ENCODE data around the gene ADAM8.

- no peak for TF ChIP-seq EZH2 (IDR thresholded peaks at IDR 0.05; ENCODE audit: low read length)
- TF ChIP-seq, protein P1, sequence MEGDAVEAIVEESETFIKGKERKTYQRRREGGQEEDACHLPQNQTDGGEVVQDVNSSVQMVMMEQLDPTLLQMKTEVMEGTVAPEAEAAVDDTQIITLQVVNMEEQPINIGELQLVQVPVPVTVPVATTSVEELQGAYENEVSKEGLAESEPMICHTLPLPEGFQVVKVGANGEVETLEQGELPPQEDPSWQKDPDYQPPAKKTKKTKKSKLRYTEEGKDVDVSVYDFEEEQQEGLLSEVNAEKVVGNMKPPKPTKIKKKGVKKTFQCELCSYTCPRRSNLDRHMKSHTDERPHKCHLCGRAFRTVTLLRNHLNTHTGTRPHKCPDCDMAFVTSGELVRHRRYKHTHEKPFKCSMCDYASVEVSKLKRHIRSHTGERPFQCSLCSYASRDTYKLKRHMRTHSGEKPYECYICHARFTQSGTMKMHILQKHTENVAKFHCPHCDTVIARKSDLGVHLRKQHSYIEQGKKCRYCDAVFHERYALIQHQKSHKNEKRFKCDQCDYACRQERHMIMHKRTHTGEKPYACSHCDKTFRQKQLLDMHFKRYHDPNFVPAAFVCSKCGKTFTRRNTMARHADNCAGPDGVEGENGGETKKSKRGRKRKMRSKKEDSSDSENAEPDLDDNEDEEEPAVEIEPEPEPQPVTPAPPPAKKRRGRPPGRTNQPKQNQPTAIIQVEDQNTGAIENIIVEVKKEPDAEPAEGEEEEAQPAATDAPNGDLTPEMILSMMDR (optimal IDR thresholded peaks at IDR 0.05 in 1 of 3, IDR thresholded peaks at IDR 0.05 in 1 of 3, conservative IDR thresholded peaks at IDR 0.05 in 1 of 3; ENCODE audit: extremely low read depth in 1 of 3, insufficient read depth in 2 of 3, low read length in 3 of 3), result no peak
These were observed 5.1 kb upstream of the ADAM8 start for GRCh38 chr10:133281628-133282372.

Measured in keratinocyte (primary cell).